K562 (cell line): ENCODE data around the gene ABHD12. TPM values are rescaled to one million over a fixed set of nuclear protein-coding genes. Genes with fewer than 3 reads are reported as not detected.

Source experiments
- ATAC-seq: fragments of 200-7000 bp; cut with Tn5 transposase; 3 replicates; pipeline ENCODE4 v1.9.1; 2020; ENCODE audit warnings: moderate library complexity
- BruUV-seq: library from RNA; stranded (reverse); fragments of 400-500 nt; replicated peaks from 2 replicates; lab custom pipeline; 2021; lab: Mats Ljungman, UMichigan
- CTCF ChIA-PET: fragments of 300-600 bp; formaldehyde crosslinking; extraction: SDS; loops from one replicate; lab custom pipeline; 2021; ENCODE audit warnings: low intra/inter-chr PET ratio; lab: Yijun Ruan, JAX
- POLR2A ChIA-PET: fragments of 300-600, 350-650 bp; sonication (Branson Sonifier 250); formaldehyde crosslinking; extraction: SDS; loops from one replicate; lab custom pipeline; 2021; ENCODE audit warnings: antibody characterized with exemption, inconsistent platforms; lab: Yijun Ruan, JAX
- DNase-seq, 4 experiments: peaks; one replicate each; pipeline versions ENCODE4 v3.0.0 to v3.0.0-alpha.2; 2011 to 2018; ENCODE audit warnings: low spot score in 3 of 4, mixed read lengths in 3 of 4; ENCODE audit errors: extremely low read depth in 1 of 4
- FAIRE-seq: peaks from 2 replicates; lab custom pipeline; 2011; peaks lifted over from hg19 to GRCh38; lab: Jason Lieb, UNC
- H2AFZ ChIP-seq: 2 replicates; pipeline ENCODE4 v1.6.0; 2011; ENCODE audit warnings: low read depth, low read length, control low read depth, inconsistent platforms
- H3K27ac ChIP-seq: fragments of 200-600 bp; 3 replicates; pipeline ENCODE4 v1.8.0; 2011; ENCODE audit warnings: low read depth, mild to moderate bottlenecking, control low read depth, inconsistent platforms, low read length, moderate library complexity, mixed read lengths; ENCODE audit errors: extremely low read depth
- H3K27me3 ChIP-seq, 2 experiments: fragments of 300-600 bp in 1 of 2; 2 replicates in 1 of 2; 3 replicates in 1 of 2; pipeline versions ENCODE4 v1.6.0 to v1.8.0; 2011; ENCODE audit warnings: inconsistent platforms in 2 of 2, low read length in 2 of 2, mild to moderate bottlenecking in 1 of 2, mixed read lengths in 1 of 2, moderate library complexity in 1 of 2; ENCODE audit not compliant: control insufficient read depth in 2 of 2, insufficient read depth in 2 of 2
- H3K36me3 ChIP-seq: fragments of 300-600 bp; 3 replicates; pipeline ENCODE4 v1.8.0; 2011; ENCODE audit warnings: mild to moderate bottlenecking, low read length, inconsistent platforms; ENCODE audit not compliant: control insufficient read depth, insufficient read depth
- H3K4me1 ChIP-seq, 2 experiments: fragments of 200-600 bp in 1 of 2; replicated peaks in 1 of 2; 2 replicates in 1 of 2; 3 replicates in 1 of 2; pipeline versions ENCODE4 v1.5.1 to v1.8.0; 2011; ENCODE audit warnings: inconsistent platforms in 2 of 2, low read length in 2 of 2, mild to moderate bottlenecking in 1 of 2, mixed read lengths in 1 of 2, moderate library complexity in 1 of 2; ENCODE audit not compliant: control insufficient read depth in 2 of 2, insufficient read depth in 2 of 2
- H3K4me2 ChIP-seq: 2 replicates; pipeline ENCODE4 v1.6.1; 2011; ENCODE audit warnings: low read length, control low read depth, inconsistent platforms, mixed read lengths; ENCODE audit not compliant: insufficient read depth
- H3K4me3 ChIP-seq: fragments of 200-600 bp; sonication (generic), shearing (Covaris generic); 2 replicates; pipeline ENCODE4 v1.5.1; 2016; ENCODE audit warnings: control low read depth, inconsistent platforms
- H3K79me2 ChIP-seq: fragments of 200-600 bp; 3 replicates; pipeline ENCODE4 v1.8.0; 2011; ENCODE audit warnings: low read length, inconsistent platforms; ENCODE audit not compliant: control insufficient read depth, insufficient read depth
- H3K9ac ChIP-seq, 2 experiments: 2 replicates each; pipeline versions ENCODE4 v1.6.0 to v1.6.1; 2011; ENCODE audit warnings: low read depth in 2 of 2, low read length in 2 of 2, control low read depth in 1 of 2, inconsistent platforms in 1 of 2, mild to moderate bottlenecking in 1 of 2, mixed read lengths in 1 of 2; ENCODE audit not compliant: insufficient read depth in 1 of 2
- H3K9me1 ChIP-seq: one replicate; pipeline ENCODE4 v1.6.0; 2011; ENCODE audit warnings: inconsistent platforms, mild to moderate bottlenecking, low read length, moderate library complexity; ENCODE audit not compliant: control insufficient read depth, insufficient read depth
- H3K9me3 ChIP-seq: replicated peaks from 2 replicates; pipeline ENCODE4 v1.5.1; 2011; ENCODE audit warnings: low read depth, low read length, inconsistent platforms; ENCODE audit not compliant: control insufficient read depth, insufficient read depth
- H4K20me1 ChIP-seq: replicated peaks from 2 replicates; pipeline ENCODE4 v1.6.1; 2011; ENCODE audit warnings: low read length, inconsistent platforms, mixed read lengths; ENCODE audit not compliant: control insufficient read depth, insufficient read depth
- CBX1 ChIP-seq: sonication (generic); IDR thresholded peaks from 2 replicates; pipeline ENCODE4 v1.6.1; 2016; ENCODE audit warnings: antibody characterized with exemption, low read depth, mild to moderate bottlenecking
- CHD4 ChIP-seq: fragments of 200-600 bp; sonication (generic); IDR thresholded peaks from 3 replicates; pipeline ENCODE4 v1.6.1; 2012; ENCODE audit warnings: low read depth, mild to moderate bottlenecking, mixed read lengths, low read length, inconsistent platforms; ENCODE audit not compliant: insufficient read depth, insufficient replicate concordance, poor library complexity, severe bottlenecking
- CREB1 ChIP-seq, 2 experiments: sonication (generic) in 1 of 2; formaldehyde crosslinking in 1 of 2; IDR thresholded peaks; 2 replicates each; pipeline versions ENCODE4 v1.6.1 to v1.8.0; 2012 to 2022; ENCODE audit warnings: inconsistent platforms in 1 of 2, mild to moderate bottlenecking in 1 of 2, missing genetic modification reagents in 1 of 2, moderate library complexity in 1 of 2
- FOS ChIP-seq: IDR thresholded peaks from 3 replicates; pipeline ENCODE4 v1.6.1; 2011; ENCODE audit not compliant: insufficient read length; ENCODE audit errors: extremely low read depth
- HDAC1 ChIP-seq, 2 experiments: fragments of 450-650 bp; IDR thresholded peaks; 2 replicates each; pipeline ENCODE4 v1.6.1; 2016 to 2017; ENCODE audit warnings: inconsistent platforms in 1 of 2, mild to moderate bottlenecking in 1 of 2, moderate library complexity in 1 of 2
- HMG20B ChIP-seq: fragments of 250-450 bp; sonication (Bioruptor Pico); IDR thresholded peaks from 2 replicates; pipeline ENCODE4 v1.5.0; 2021; ENCODE audit warnings: mild to moderate bottlenecking
- MAFF ChIP-seq: IDR thresholded peaks from 2 replicates; pipeline ENCODE4 v1.6.1; 2012; ENCODE audit warnings: low read length, improper control_type of control experiment
- MCM3 ChIP-seq: fragments of 450-650 bp; IDR thresholded peaks from 2 replicates; pipeline ENCODE4 v1.6.1; 2016
- NCOA1 ChIP-seq: fragments of 450-650 bp; IDR thresholded peaks from 2 replicates; pipeline ENCODE4 v1.6.1; 2016; ENCODE audit warnings: low read depth
- YY1 ChIP-seq, 3 experiments: IDR thresholded peaks; 2 replicates each; pipeline ENCODE4 v1.6.1; 2011; ENCODE audit warnings: low read length in 2 of 3, mild to moderate bottlenecking in 2 of 3, moderate library complexity in 2 of 3, borderline replicate concordance in 1 of 3, control low read depth in 1 of 3, low read depth in 1 of 3; ENCODE audit not compliant: insufficient read depth in 3 of 3, insufficient replicate concordance in 2 of 3, control insufficient read depth in 1 of 3, insufficient read length in 1 of 3; ENCODE audit errors: extremely low read depth in 1 of 3
- WGBS: fragments of 100-300 bp; shearing (Covaris generic); methylation state at CpG from one replicate; pipeline ENCODE4 v1.1.6; 2016; ENCODE audit warnings: low coverage, mixed read lengths; ENCODE audit not compliant: insufficient coverage; ENCODE audit errors: missing lambda C conversion rate; 5-methylcytosine and 5-hydroxymethylcytosine counted together
- in situ Hi-C: fragments of 300-500 bp; cut with MboI; formaldehyde crosslinking; loops from 4 replicates; pipeline ENCODE4 v1.15.0; 2018; ENCODE audit warnings: inconsistent platforms, mixed read lengths
- intact Hi-C: fragments of 100-400 bp; cut with micrococcal nuclease; formaldehyde crosslinking; loops from 2 replicates; pipeline ENCODE4 v1.14.2; 2022
- polyA plus RNA-seq, 8 experiments: library from polyadenylated mRNA; depleted of rRNA in 4 of 8; stranded (reverse) in 5 of 8; unstranded in 3 of 8; fragments of >200 nt; fragmentation: Nextera tagmentation in 2 of 8; fragmentation: Illumina TruSeq in 1 of 8; extraction: Ambion mirVana in 2 of 8; extraction: Trizol in 1 of 8; gene quantifications; 2 replicates each; pipeline versions ENCODE4 v1.2.1 to v1.2.3, GENCODE V29; 2011 to 2014; ENCODE audit warnings: inconsistent platforms in 1 of 8, missing spikeins in 1 of 8
- total RNA-seq, 7 experiments: library from RNA; depleted of rRNA in 6 of 7; stranded (reverse); fragments of >200 nt in 6 of 7; fragmentation: Illumina TruSeq in 2 of 7; extraction: Trizol in 2 of 7; gene quantifications; 2 replicates each; pipeline versions ENCODE4 v1.2.1 to v1.2.3, GENCODE V29; 2011 to 2021; ENCODE audit warnings: low replicate concordance in 1 of 7
- TF ChIP-seq, protein P1 (sequence below), 2 experiments: fragments of 450-650 bp; IDR thresholded peaks; 2 replicates each; pipeline ENCODE4 v1.6.1; 2016
- TF ChIP-seq, protein P2 (sequence below), 2 experiments: IDR thresholded peaks; 2 replicates each; pipeline ENCODE4 v1.6.1; 2011; ENCODE audit warnings: borderline replicate concordance in 1 of 2, control low read depth in 1 of 2, low read depth in 1 of 2, low read length in 1 of 2, mild to moderate bottlenecking in 1 of 2, mixed read lengths in 1 of 2, moderate library complexity in 1 of 2; ENCODE audit not compliant: insufficient read depth in 1 of 2, insufficient read length in 1 of 2, poor library complexity in 1 of 2, severe bottlenecking in 1 of 2; ENCODE audit errors: extremely low read depth in 1 of 2
- TF ChIP-seq, protein P3 (sequence below), 2 experiments: fragments of 450-650 bp in 1 of 2; sonication (generic) in 1 of 2; formaldehyde crosslinking; conservative IDR thresholded peaks; 2 replicates each; pipeline versions ENCODE4 v1.4.0 to v1.8.1; 2020 to 2022; ENCODE audit warnings: mild to moderate bottlenecking in 1 of 2, missing genetic modification reagents in 1 of 2

ABHD12 gene
- total and polyA plus RNA-seq, 9 of the 15 experiments (the other 6 are each of a cell fraction or from before 2014, with no cell fraction given) = 0.65 to 15.6 (median 9.1) TPM

DNA sequence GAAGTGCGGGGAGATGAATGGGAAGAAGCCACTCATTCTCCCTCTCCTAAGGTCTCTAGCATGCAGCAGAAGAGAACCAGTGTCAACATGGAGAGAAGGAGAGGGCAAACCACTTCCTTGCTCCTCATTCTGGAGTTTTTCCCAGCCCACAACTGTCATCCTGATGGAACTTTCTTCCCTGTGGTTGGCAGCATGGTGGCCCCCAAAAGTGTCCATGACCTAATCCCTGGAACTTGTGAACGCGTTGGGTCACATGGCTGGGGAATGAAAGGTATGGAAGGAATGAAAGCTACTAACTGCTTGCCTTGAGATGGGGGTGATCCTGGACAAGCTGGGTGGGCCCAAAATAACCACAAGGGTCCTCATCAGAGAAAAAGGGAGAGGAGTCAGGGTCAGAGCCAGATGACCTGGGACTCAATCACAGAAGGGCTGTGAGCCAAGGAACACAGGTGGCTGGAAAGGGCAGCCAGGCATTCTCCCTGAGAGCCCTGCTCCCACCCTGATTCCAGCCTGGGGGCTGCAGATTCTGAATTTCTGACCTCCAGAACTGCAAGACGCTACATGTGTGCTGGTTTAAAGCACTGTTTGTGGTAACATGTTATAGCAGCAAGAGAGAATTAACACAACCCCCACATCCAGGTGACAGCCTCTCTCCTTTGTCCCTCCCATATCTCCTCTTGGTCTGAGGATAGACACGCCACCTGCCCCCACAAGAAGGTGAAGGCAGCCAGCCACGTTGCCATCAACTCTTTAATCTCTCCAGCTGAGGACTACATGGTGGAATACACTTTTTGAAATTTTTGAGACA, 79.5 kb downstream of the ABHD12 start (continued):
- no peak for TF ChIP-seq HMG20B (CRISPR knock-in tag)

DNA sequence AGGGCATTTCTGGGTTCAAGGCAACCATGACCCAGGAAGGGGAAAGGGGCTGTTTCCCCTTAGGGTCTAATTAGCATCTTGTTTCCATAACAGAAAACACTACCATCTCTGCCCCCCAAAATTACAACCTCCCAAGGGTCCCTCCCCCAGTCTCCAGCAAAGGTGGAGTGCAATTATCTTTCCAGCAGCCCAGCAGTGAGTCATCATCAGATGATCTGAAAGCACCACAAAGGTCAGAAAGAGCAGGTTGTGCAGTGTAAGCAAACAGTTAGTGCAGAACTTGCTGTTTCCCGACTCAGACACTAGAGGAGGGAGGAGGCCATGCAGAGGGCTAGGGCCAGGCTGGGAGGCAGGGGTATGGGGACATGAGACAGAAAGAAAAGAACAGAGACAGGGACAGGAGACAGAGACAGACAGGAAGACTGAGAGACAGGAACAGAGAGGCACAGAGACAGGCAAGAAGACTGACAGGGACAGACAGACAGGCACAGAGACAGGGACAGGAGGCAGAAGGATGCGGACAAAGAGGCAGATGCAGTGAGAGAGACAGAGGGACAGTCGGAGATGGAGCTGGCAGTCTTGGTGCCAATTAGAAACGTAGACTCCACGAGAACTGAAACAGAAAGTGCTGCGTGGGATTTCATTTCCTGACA, 80.2 kb downstream of the ABHD12 start:
- ChIA-PET POLR2A (interaction anchor here (1.0 kb wide), 1 partner anchor 81 kb away, joined by 7 read pairs; no protein-coding TSS in a partner anchor), CTCF (no interaction called here)
- Histone ChIP-seq H3K79me2 (no peaks in the 10 kb centered on the region), H3K27ac (peak overlapping the region; percentile 74), H3K4me3 (peak overlapping the region; percentile 6; the same call in 1 of the 2 replicates), H3K9ac (peak overlapping the region; percentile 34 to 81; a peak in 3 of 4 replicates), H3K27me3 (no peaks in the 10 kb centered on the region), H3K9me1 (peaks cover 12% of the 10 kb centered on the region), H3K4me1 (peaks cover 32 to 41% of the 10 kb centered on the region in 2 experiments), H4K20me1 (no peaks in the 10 kb centered on the region), H3K36me3 (peaks cover 6% of the 10 kb centered on the region; the same call in 2 of the 3 replicates), H3K4me2 (peak overlapping the region; percentile 68), H2AFZ (peak overlapping the region; percentile 48; the same call in 1 of the 2 replicates), H3K9me3 (no peaks in the 10 kb centered on the region)
- ATAC-seq (peak; percentile 98), DNase-seq (peak; percentile 61 to 88 (median 70)), FAIRE-seq (peak; percentile 96)
- no TSS peak for BruUV-seq
- intact Hi-C loops (loop anchor here (1.0 to 2.0 kb wide), 2 partner anchors 80 to 89 kb away; partner anchors contain the start of gene ABHD12), in situ Hi-C loops (no loop called here)
- WGBS = 34% methylated on average over 5 of the region's 6 CpGs
- TF ChIP-seq CBX1 (0 out of 2 replicates have a peak, but pooled peaks have one; percentile 41), MCM3 (no peak), CREB1 (IDR thresholded peaks at IDR 0.05) (no peak), CREB1 (CRISPR knock-in tag; IDR thresholded peaks at IDR 0.05) (no peak), FOS (peak; percentile 77), MAFF (peak; percentile 61; the same call in 1 of the 2 replicates), HDAC1 (IDR thresholded peaks at IDR 0.05) (peak in 1 of 2 experiments; percentile 44; a peak in 1 of 4 replicates), CHD4 (no peak), YY1 (IDR thresholded peaks at IDR 0.05; ENCODE audit: borderline replicate concordance in 1 of 3, control insufficient read depth in 1 of 3, extremely low read depth in 1 of 3, insufficient read depth in 3 of 3, insufficient read length in 1 of 3, insufficient replicate concordance in 2 of 3, low read depth in 1 of 3, low read length in 2 of 3) (peak in 1 of 3 experiments; percentile 14), NCOA1 (0 out of 2 replicates have a peak, but pooled peaks have one; percentile 20)
- TF ChIP-seq, protein P1, sequence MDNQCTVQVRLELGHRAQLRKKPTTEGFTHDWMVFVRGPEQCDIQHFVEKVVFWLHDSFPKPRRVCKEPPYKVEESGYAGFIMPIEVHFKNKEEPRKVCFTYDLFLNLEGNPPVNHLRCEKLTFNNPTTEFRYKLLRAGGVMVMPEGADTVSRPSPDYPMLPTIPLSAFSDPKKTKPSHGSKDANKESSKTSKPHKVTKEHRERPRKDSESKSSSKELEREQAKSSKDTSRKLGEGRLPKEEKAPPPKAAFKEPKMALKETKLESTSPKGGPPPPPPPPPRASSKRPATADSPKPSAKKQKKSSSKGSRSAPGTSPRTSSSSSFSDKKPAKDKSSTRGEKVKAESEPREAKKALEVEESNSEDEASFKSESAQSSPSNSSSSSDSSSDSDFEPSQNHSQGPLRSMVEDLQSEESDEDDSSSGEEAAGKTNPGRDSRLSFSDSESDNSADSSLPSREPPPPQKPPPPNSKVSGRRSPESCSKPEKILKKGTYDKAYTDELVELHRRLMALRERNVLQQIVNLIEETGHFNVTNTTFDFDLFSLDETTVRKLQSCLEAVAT (IDR thresholded peaks at IDR 0.05) = peak; percentile 21 to 81; a peak in 1 of 4 replicates
- TF ChIP-seq, protein P2, sequence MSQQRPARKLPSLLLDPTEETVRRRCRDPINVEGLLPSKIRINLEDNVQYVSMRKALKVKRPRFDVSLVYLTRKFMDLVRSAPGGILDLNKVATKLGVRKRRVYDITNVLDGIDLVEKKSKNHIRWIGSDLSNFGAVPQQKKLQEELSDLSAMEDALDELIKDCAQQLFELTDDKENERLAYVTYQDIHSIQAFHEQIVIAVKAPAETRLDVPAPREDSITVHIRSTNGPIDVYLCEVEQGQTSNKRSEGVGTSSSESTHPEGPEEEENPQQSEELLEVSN (IDR thresholded peaks at IDR 0.05; ENCODE audit: borderline replicate concordance in 1 of 2, extremely low read depth in 1 of 2, insufficient read depth in 1 of 2, insufficient read length in 1 of 2, low read depth in 1 of 2, low read length in 1 of 2, poor library complexity in 1 of 2, severe bottlenecking in 1 of 2) = no peak
- TF ChIP-seq, protein P3, sequence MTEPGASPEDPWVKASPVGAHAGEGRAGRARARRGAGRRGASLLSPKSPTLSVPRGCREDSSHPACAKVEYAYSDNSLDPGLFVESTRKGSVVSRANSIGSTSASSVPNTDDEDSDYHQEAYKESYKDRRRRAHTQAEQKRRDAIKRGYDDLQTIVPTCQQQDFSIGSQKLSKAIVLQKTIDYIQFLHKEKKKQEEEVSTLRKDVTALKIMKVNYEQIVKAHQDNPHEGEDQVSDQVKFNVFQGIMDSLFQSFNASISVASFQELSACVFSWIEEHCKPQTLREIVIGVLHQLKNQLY (CRISPR knock-in tag; conservative IDR thresholded peaks at IDR 0.05) = no peak
